NCI-H345 (cell line): Measurements from ENCODE around the gene ZNF511.
"Not testable (repeated sequence)": the region's sequence is repeated elsewhere in the genome, so short reads cannot be mapped to it uniquely, and the experiment has no call there.

Experiments
- DNase-seq: peaks from one replicate; lab custom pipeline; 2025; lab: John Stamatoyannopoulos, UW

The ZNF511 gene

GRCh38 chr10:133314911-133315310 is 6.2 kb downstream of the ZNF511 start:
- no peak for DNase-seq

GRCh38 chr10:133315847-133316246 is 7.1 kb downstream of the ZNF511 start:
- no peak for DNase-seq

GRCh38 chr10:133316266-133316665 is 7.6 kb downstream of the ZNF511 start:
- DNase-seq = no peak

GRCh38 chr10:133316732-133317131 is 8.0 kb downstream of the ZNF511 start:
- DNase-seq = no peak

GRCh38 chr10:133318494-133319127 is 9.9 kb downstream of the ZNF511 start:
- peak; percentile 54 for DNase-seq

GRCh38 chr10:133320852-133321422 is 12.2 kb downstream of the ZNF511 start:
- DNase-seq = not testable (repeated sequence)

- DNase-seq = not testable (repeated sequence)
Observed at GRCh38 chr10:133322064-133322709, 13.5 kb downstream of the ZNF511 start.

GRCh38 chr10:133324198-133324792 is 15.6 kb downstream of the ZNF511 start:
- peak; percentile 78 for DNase-seq

- DNase-seq = no peak
Observed at GRCh38 chr10:133324857-133325260, 16.1 kb downstream of the ZNF511 start.

GRCh38 chr10:133325440-133326222 is 16.9 kb downstream of the ZNF511 start:
- DNase-seq = no peak

- no peak for DNase-seq
Observed at GRCh38 chr10:133326223-133326551, 17.5 kb downstream of the ZNF511 start.

- DNase-seq = no peak
Observed at GRCh38 chr10:133326745-133327650, 18.3 kb downstream of the ZNF511 start.

GRCh38 chr10:133327651-133328357 is 19.1 kb downstream of the ZNF511 start:
- DNase-seq = no peak

GRCh38 chr10:133328358-133329343 is 19.9 kb downstream of the ZNF511 start:
- no peak for DNase-seq

GRCh38 chr10:133329491-133330202 is 20.9 kb downstream of the ZNF511 start:
- DNase-seq = peak; percentile 80

- no peak for DNase-seq
Observed at GRCh38 chr10:133332936-133333699, 24.4 kb downstream of the ZNF511 start.

GRCh38 chr10:133334503-133335245 is 26.0 kb downstream of the ZNF511 start:
- DNase-seq = no peak
